NCI-H1694 treated with DMSO at 0.1 percent for 48 hours (cell line): ENCODE data around the gene MAMLD1.

Source experiments
- DNase-seq: peaks from one replicate; lab custom pipeline; 2025; lab: John Stamatoyannopoulos, UW

The MAMLD1 gene

GRCh38 chrX:150352581-150352980, 10.5 kb upstream of the MAMLD1 start:
- no peak for DNase-seq

GRCh38 chrX:150355913-150356312, 7.2 kb upstream of the MAMLD1 start:
- no peak for DNase-seq

GRCh38 chrX:150357790-150358189, 5.3 kb upstream of the MAMLD1 start:
- DNase-seq, result no peak

- DNase-seq, result no peak
Measured at GRCh38 chrX:150358651-150359050, 4.5 kb upstream of the MAMLD1 start.

- no peak for DNase-seq
Measured at GRCh38 chrX:150360331-150360730, 2.8 kb upstream of the MAMLD1 start.

- DNase-seq, result no peak
Measured at GRCh38 chrX:150361070-150361776, 1.9 kb upstream of the MAMLD1 start.

- no peak for DNase-seq
Measured at GRCh38 chrX:150361777-150362351, 1.3 kb upstream of the MAMLD1 start.

GRCh38 chrX:150363561-150364346, 637 bp downstream of the MAMLD1 start:
- peak; percentile 22 for DNase-seq

- peak; percentile 11 for DNase-seq
Measured at GRCh38 chrX:150364347-150365050, 1.4 kb downstream of the MAMLD1 start.

GRCh38 chrX:150365051-150365989, 2.2 kb downstream of the MAMLD1 start:
- DNase-seq, result peak; percentile 53

GRCh38 chrX:150365990-150366911, 3.1 kb downstream of the MAMLD1 start:
- peak; percentile 34 for DNase-seq

- no peak for DNase-seq
Measured at GRCh38 chrX:150366951-150367545, 3.9 kb downstream of the MAMLD1 start.

GRCh38 chrX:150370589-150371312, 7.6 kb downstream of the MAMLD1 start:
- DNase-seq, result no peak

GRCh38 chrX:150371877-150372276, 8.8 kb downstream of the MAMLD1 start:
- no peak for DNase-seq

GRCh38 chrX:150372280-150372679, 9.2 kb downstream of the MAMLD1 start:
- no peak for DNase-seq

- DNase-seq, result no peak
Measured at GRCh38 chrX:150372756-150373155, 9.6 kb downstream of the MAMLD1 start.

GRCh38 chrX:150375243-150375770, 12.2 kb downstream of the MAMLD1 start:
- DNase-seq, result no peak

- DNase-seq, result no peak
Measured at GRCh38 chrX:150377005-150377404, 13.9 kb downstream of the MAMLD1 start.

- no peak for DNase-seq
Measured at GRCh38 chrX:150405006-150405405, 41.9 kb downstream of the MAMLD1 start.
